HCT116 (cell line): ENCODE results near the gene SFTPA2. TPM values are rescaled to one million over a fixed set of nuclear protein-coding genes. Genes with fewer than 3 reads are reported as not detected.

Source experiments
- ATAC-seq: fragments of 200-7000 bp; cut with Tn5 transposase; 2 replicates; pipeline ENCODE4 v1.9.1; 2020; ENCODE audit warnings: mild to moderate bottlenecking, moderate library complexity
- BruUV-seq: library from RNA; stranded (reverse); fragments of 400-500 nt; replicated peaks from 2 replicates; lab custom pipeline; 2021; lab: Mats Ljungman, UMichigan
- CTCF ChIA-PET: fragments of 300-600 bp; sonication (Branson Sonifier 250); formaldehyde crosslinking; loops from one replicate; lab custom pipeline; 2021; ENCODE audit warnings: antibody characterized with exemption; lab: Charles Lee
- POLR2A ChIA-PET: fragments of 300-600, 350-600 bp; sonication (Branson Sonifier 250); formaldehyde crosslinking; loops from one replicate; lab custom pipeline; 2021; ENCODE audit warnings: antibody characterized with exemption; lab: Charles Lee
- RAD21 ChIA-PET, 2 experiments: fragments of 300-600 bp; sonication (Branson Sonifier 250); formaldehyde crosslinking; loops; one replicate each; lab custom pipeline; 2023; ENCODE audit warnings: low total read pairs in 2 of 2; ENCODE audit not compliant: uncharacterized antibody in 2 of 2, unreplicated experiment in 2 of 2, low non-redundant PET in 1 of 2; lab: Charles Lee
- DNase-seq: peaks from one replicate; pipeline ENCODE4 v3.0.0-alpha.2; 2010; ENCODE audit warnings: low read depth, low spot score
- H2AFZ ChIP-seq: fragments of 200-600 bp; shearing (Covaris generic), sonication (generic); 2 replicates; pipeline ENCODE4 v1.6.1; 2017; ENCODE audit warnings: low read depth, mixed run types, mixed read lengths, antibody characterized with exemption, low read length; ENCODE audit not compliant: poor library complexity, severe bottlenecking
- H3K27ac ChIP-seq: 2 replicates; pipeline ENCODE4 v1.5.1; 2012; ENCODE audit warnings: low read depth, low read length
- H3K27me3 ChIP-seq: fragments of 200-600 bp; sonication (generic); 2 replicates; pipeline ENCODE4 v1.6.1; 2016; ENCODE audit warnings: mixed run types, low read length, mixed read lengths; ENCODE audit not compliant: insufficient read depth
- H3K36me3 ChIP-seq, 2 experiments: fragments of 200-500 bp in 1 of 2; fragments of 200-600 bp in 1 of 2; sonication (Bioruptor generic) in 1 of 2; sonication (generic) in 1 of 2; 2 replicates each; pipeline versions ENCODE4 v1.5.1 to v1.6.1; 2014 to 2016; ENCODE audit warnings: low read length in 2 of 2, inconsistent platforms in 1 of 2, mixed read lengths in 1 of 2, mixed run types in 1 of 2; ENCODE audit not compliant: insufficient read depth in 2 of 2, control insufficient read depth in 1 of 2
- H3K4me1 ChIP-seq, 2 experiments: fragments of 200-600 bp in 1 of 2; sonication (generic) in 1 of 2; 2 replicates each; pipeline versions ENCODE4 v1.5.1 to v1.6.1; 2012 to 2017; ENCODE audit warnings: low read length in 2 of 2, inconsistent platforms in 1 of 2, mild to moderate bottlenecking in 1 of 2, mixed read lengths in 1 of 2, mixed run types in 1 of 2, moderate library complexity in 1 of 2; ENCODE audit not compliant: insufficient read depth in 2 of 2, control insufficient read depth in 1 of 2
- H3K4me2 ChIP-seq: fragments of 200-600 bp; sonication (generic); 2 replicates; pipeline ENCODE4 v1.6.1; 2017; ENCODE audit warnings: mixed run types, low read length, mixed read lengths
- H3K4me3 ChIP-seq, 2 experiments: fragments of 200-600 bp in 1 of 2; sonication (generic) in 1 of 2; replicated peaks in 1 of 2; 2 replicates each; pipeline ENCODE4 v1.5.1; 2011 to 2016; ENCODE audit warnings: low read length in 2 of 2, control low read depth in 1 of 2, low read depth in 1 of 2, mild to moderate bottlenecking in 1 of 2, mixed read lengths in 1 of 2, mixed run types in 1 of 2
- H3K79me2 ChIP-seq: fragments of 200-600 bp; sonication (generic); 2 replicates; pipeline ENCODE4 v1.6.1; 2017; ENCODE audit warnings: mild to moderate bottlenecking, mixed run types, low read length, moderate library complexity, mixed read lengths; ENCODE audit not compliant: insufficient read depth
- H3K9ac ChIP-seq: fragments of 200-600 bp; sonication (generic); 2 replicates; pipeline ENCODE4 v1.6.1; 2016; ENCODE audit warnings: low read length, mixed read lengths
- H3K9me2 ChIP-seq: fragments of 200-600 bp; sonication (generic), shearing (Covaris generic); 2 replicates; pipeline ENCODE4 v1.6.1; 2017; ENCODE audit warnings: mixed run types, mild to moderate bottlenecking, moderate library complexity; ENCODE audit not compliant: insufficient read depth
- H3K9me3 ChIP-seq, 2 experiments: fragments of 200-500 bp in 1 of 2; fragments of 200-600 bp in 1 of 2; sonication (Bioruptor generic) in 1 of 2; sonication (generic) in 1 of 2; 2 replicates each; pipeline ENCODE4 v1.6.1; 2014 to 2017; ENCODE audit warnings: low read length in 2 of 2, mixed read lengths in 2 of 2, inconsistent platforms in 1 of 2, low read depth in 1 of 2, mild to moderate bottlenecking in 1 of 2, mixed run types in 1 of 2, moderate library complexity in 1 of 2; ENCODE audit not compliant: control insufficient read depth in 1 of 2, insufficient read depth in 1 of 2
- H4K20me1 ChIP-seq: fragments of 200-600 bp; sonication (generic), shearing (Covaris generic); 2 replicates; pipeline ENCODE4 v1.6.1; 2017; ENCODE audit warnings: mixed run types, mild to moderate bottlenecking, moderate library complexity; ENCODE audit not compliant: insufficient read depth
- CBX3 ChIP-seq: IDR thresholded peaks from 2 replicates; pipeline ENCODE4 v1.6.1; 2012; ENCODE audit warnings: low read depth
- CEBPB ChIP-seq: IDR thresholded peaks from 2 replicates; pipeline ENCODE4 v1.6.1; 2012; ENCODE audit warnings: low read depth
- EGR1 ChIP-seq: IDR thresholded peaks from 2 replicates; pipeline ENCODE4 v1.6.1; 2012; ENCODE audit warnings: low read depth
- ELF1 ChIP-seq: IDR thresholded peaks from 2 replicates; pipeline ENCODE4 v1.6.1; 2012; ENCODE audit warnings: low read depth, borderline replicate concordance
- EZH2 ChIP-seq: fragments of 200-600 bp; sonication (generic); IDR thresholded peaks from 2 replicates; pipeline ENCODE4 v1.6.1; 2017; ENCODE audit warnings: antibody characterized with exemption, mixed run types
- EZH2phosphoT487 ChIP-seq: fragments of 200-600 bp; IDR thresholded peaks from 2 replicates; pipeline ENCODE4 v1.6.1; 2018; ENCODE audit warnings: antibody characterized with exemption, borderline replicate concordance
- FOSL1 ChIP-seq: IDR thresholded peaks from 2 replicates; pipeline ENCODE4 v1.6.1; 2012; ENCODE audit warnings: low read depth
- RAD21 ChIP-seq: IDR thresholded peaks from 2 replicates; pipeline ENCODE4 v1.6.1; 2012; ENCODE audit warnings: low read depth, mild to moderate bottlenecking
- SP1 ChIP-seq: IDR thresholded peaks from 2 replicates; pipeline ENCODE4 v1.6.1; 2012; ENCODE audit warnings: low read depth
- TCF7L2 ChIP-seq: IDR thresholded peaks from 2 replicates; pipeline ENCODE4 v1.7.0; 2011; ENCODE audit warnings: borderline replicate concordance, inconsistent platforms; ENCODE audit not compliant: insufficient read depth, insufficient read length; ENCODE audit errors: extremely low read depth
- YY1 ChIP-seq: IDR thresholded peaks from 2 replicates; pipeline ENCODE4 v1.6.1; 2011; ENCODE audit warnings: low read length, low read depth, moderate library complexity, mild to moderate bottlenecking; ENCODE audit not compliant: insufficient replicate concordance; ENCODE audit errors: extremely low read depth
- intact Hi-C: fragments of 100-400 bp; cut with micrococcal nuclease; formaldehyde crosslinking; loops from 2 replicates; pipeline ENCODE4 v1.10.0; 2022
- total RNA-seq: library from RNA; stranded (reverse); gene quantifications from one replicate; pipeline ENCODE4 v1.2.1, GENCODE V29; 2021; ENCODE audit not compliant: unreplicated experiment

Gene SFTPA2
- total RNA-seq, 1 experiment from 2014 or later = 6.9 TPM

GRCh38 chr10:79586933-79587332 is 26.7 kb upstream of the SFTPA2 start:
- no peak overlapping the region for H3K4me3 ChIP-seq
- ChIA-PET CTCF (interaction anchor here (0.7 kb wide), 1 partner anchor 460 kb away, joined by 4 read pairs; no protein-coding TSS in a partner anchor), RAD21 (no interaction called here), POLR2A (no interaction called here)
- H3K27me3 ChIP-seq = peaks cover 7% of the 10 kb centered on the region
- H3K9me3 ChIP-seq = no peaks in the 10 kb centered on the region
- H3K27ac ChIP-seq = no peak overlapping the region
- ATAC-seq (no peak), DNase-seq (no peak)
- no peaks in the 10 kb centered on the region for H3K9me2 ChIP-seq
- no peak overlapping the region for H3K4me2 ChIP-seq
- no peaks in the 10 kb centered on the region for H3K36me3 ChIP-seq
- intact Hi-C loops = no loop called here
- TF ChIP-seq SP1 = no peak
- H3K9ac ChIP-seq = no peak overlapping the region
- H3K4me1 ChIP-seq = no peaks in the 10 kb centered on the region
- no peaks in the 10 kb centered on the region for H3K79me2 ChIP-seq
- H4K20me1 ChIP-seq = no peaks in the 10 kb centered on the region
- no TSS peak for BruUV-seq
- H2AFZ ChIP-seq = no peak overlapping the region

DNA sequence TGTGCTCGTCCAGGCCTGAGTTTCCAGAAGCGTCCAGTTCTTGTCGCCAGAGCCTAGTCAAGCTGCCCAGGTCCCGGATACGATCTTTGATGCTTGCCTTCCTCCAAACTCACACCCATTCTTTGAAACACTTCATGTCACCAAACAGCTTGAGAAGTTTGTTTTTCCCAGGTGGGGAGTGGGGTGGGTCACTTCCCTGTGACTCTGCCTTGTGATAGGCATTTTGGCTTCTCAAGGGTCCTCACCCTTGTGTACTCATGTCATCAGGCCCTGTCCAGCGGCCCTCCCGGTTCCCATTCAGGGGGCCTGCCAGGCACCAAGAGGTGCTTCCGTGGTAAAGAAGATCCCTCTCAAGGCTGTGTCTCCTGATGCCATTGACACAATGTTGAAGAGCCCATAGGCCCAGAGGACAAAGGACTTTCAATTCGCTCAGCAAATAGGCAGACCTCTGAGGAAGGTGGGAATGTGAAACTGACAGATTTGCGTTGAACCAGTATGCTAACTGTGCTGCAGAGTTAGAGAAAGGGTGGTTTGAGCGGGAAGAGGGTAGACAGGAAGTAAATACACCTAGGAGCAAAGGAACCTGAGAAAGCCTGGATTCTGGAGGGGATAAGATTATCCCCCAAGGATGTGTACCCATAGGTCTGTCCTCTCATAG is 25.8 kb upstream of the SFTPA2 start:
- no peaks in the 10 kb centered on the region for H3K9me3 ChIP-seq
- RAD21 ChIA-PET = no interaction called here
- BruUV-seq = no TSS peak
- no peaks in the 10 kb centered on the region for H4K20me1 ChIP-seq
- CTCF ChIA-PET = no interaction called here
- no peak overlapping the region for H3K4me2 ChIP-seq
- peaks cover 7% of the 10 kb centered on the region for H3K27me3 ChIP-seq
- H3K9ac ChIP-seq = no peak overlapping the region
- H3K79me2 ChIP-seq = no peaks in the 10 kb centered on the region
- H3K4me1 ChIP-seq = no peaks in the 10 kb centered on the region
- no peak overlapping the region for H3K4me3 ChIP-seq
- H3K9me2 ChIP-seq = no peaks in the 10 kb centered on the region
- H3K27ac ChIP-seq = no peak overlapping the region
- POLR2A ChIA-PET = no interaction called here
- H3K36me3 ChIP-seq = no peaks in the 10 kb centered on the region
- ATAC-seq (no peak), DNase-seq (no peak)
- TF ChIP-seq TCF7L2 (no peak), FOSL1 (no peak), RAD21 (no peak), YY1 (no peak), CEBPB (no peak), EGR1 (no peak), EZH2phosphoT487 (no peak), EZH2 (no peak), ELF1 (no peak), CBX3 (no peak)
- intact Hi-C loops = no loop called here
- H2AFZ ChIP-seq = no peak overlapping the region
